Brain microvascular endothelial cell (primary cell): Measurements from ENCODE around the gene GPC5.

Experiments used
- DNase-seq: peaks from one replicate; pipeline ENCODE4 v3.0.0-alpha.2; 2020
- H3K27ac ChIP-seq: fragments of 250-450 bp; sonication (Bioruptor Pico); 2 replicates; pipeline ENCODE4 v1.5.1; 2020; ENCODE audit warnings: mild to moderate bottlenecking, moderate library complexity
- H3K27me3 ChIP-seq: fragments of 250-450 bp; sonication (Bioruptor Pico); replicated peaks from 2 replicates; pipeline ENCODE4 v1.5.1; 2020; ENCODE audit warnings: mild to moderate bottlenecking
- H3K36me3 ChIP-seq: fragments of 250-450 bp; sonication (Bioruptor Pico); replicated peaks from 2 replicates; pipeline ENCODE4 v1.5.1; 2020; ENCODE audit warnings: mild to moderate bottlenecking
- H3K4me3 ChIP-seq: 2 replicates; pipeline ENCODE4 v1.5.1; 2011; ENCODE audit warnings: low read depth, mild to moderate bottlenecking, control low read depth, low read length, moderate library complexity
- in situ Hi-C: cut with HindIII; loops from 2 replicates; pipeline ENCODE4 v1.10.0; 2017; ENCODE audit warnings: low sequenced_read_pairs, low pct_ligation_motif_present
- TF ChIP-seq, protein P1 (sequence below): IDR thresholded peaks from 2 replicates; pipeline ENCODE4 v1.5.1; 2011; ENCODE audit warnings: low read depth, mild to moderate bottlenecking, moderate library complexity, low read length, control low read depth, inconsistent platforms; ENCODE audit errors: missing control alignments

Gene GPC5

DNA sequence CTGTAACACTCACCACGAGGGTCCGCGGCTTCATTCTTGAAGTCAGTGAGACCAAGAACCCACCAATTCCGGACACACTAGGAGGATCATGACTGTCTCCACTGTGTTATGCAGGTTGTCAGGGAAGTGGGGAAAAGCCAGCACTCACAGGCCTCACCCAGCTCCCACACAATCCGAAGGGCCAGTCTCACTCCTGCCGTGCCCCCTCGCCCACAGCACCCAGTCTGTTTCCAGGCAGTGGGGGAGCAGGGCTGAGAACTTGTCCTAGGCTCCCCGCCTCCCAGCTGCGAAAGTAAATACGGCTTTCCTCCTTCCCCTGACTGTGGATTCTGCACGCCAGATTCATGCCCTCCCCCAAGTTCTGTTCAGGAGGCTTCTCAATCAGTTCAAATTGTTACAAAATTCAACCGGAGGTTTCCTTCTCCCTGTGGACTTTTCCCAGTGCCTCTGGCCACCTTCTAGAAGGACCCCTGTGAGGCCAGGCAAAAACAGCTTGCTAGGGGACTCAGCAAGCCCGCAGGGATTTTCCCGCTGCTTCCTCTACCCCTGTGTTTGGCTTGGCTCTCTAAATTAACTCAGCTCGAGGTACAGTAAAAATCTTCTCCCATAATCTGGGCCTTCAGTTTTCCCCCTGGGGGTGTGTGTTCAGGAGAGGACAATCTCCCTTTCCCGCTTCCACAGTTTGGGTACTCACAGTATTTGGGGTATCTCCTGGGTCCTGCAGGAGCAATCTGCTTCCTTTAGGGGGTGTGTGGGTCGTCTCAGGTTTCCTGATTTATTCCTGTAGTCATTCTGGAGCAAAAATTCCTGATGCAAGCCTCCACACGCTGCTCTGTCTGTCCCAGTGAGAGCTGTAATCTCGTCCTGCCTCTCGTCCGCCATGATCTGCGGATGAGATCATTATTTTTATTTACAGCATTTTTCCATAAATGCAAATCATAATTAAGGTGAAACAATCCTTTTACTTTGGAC lies 899.8 kb downstream of the GPC5 start:
- Histone ChIP-seq H3K27me3 (no peaks in the 10 kb centered on the region), H3K36me3 (no peaks in the 10 kb centered on the region), H3K27ac (no peak overlapping the region), H3K4me3 (no peak overlapping the region)
- DNase-seq: no peak
- TF ChIP-seq, protein P1, sequence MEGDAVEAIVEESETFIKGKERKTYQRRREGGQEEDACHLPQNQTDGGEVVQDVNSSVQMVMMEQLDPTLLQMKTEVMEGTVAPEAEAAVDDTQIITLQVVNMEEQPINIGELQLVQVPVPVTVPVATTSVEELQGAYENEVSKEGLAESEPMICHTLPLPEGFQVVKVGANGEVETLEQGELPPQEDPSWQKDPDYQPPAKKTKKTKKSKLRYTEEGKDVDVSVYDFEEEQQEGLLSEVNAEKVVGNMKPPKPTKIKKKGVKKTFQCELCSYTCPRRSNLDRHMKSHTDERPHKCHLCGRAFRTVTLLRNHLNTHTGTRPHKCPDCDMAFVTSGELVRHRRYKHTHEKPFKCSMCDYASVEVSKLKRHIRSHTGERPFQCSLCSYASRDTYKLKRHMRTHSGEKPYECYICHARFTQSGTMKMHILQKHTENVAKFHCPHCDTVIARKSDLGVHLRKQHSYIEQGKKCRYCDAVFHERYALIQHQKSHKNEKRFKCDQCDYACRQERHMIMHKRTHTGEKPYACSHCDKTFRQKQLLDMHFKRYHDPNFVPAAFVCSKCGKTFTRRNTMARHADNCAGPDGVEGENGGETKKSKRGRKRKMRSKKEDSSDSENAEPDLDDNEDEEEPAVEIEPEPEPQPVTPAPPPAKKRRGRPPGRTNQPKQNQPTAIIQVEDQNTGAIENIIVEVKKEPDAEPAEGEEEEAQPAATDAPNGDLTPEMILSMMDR: no peak
- in situ Hi-C loops: no loop called here

DNA sequence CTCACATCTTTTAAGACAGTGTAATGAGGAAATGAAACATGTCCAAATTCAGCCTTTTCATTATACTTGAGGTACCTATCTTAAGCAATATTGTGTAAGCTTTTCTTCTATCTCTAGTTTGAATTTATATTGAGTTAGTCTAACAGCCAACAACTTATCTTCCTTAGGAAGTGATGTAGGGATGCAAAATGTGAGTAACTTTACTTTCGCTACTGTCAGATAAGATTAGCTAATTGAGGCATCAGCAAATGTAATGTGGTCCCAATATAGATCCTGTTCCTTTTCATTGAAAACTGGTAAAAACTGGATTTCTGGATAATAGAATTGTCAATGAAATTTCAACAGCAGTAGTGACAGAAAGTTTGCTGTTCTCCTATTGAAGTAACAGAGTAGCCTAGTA lies 902.2 kb downstream of the GPC5 start:
- Histone ChIP-seq H3K4me3 (no peak overlapping the region), H3K27ac (no peak overlapping the region), H3K27me3 (no peaks in the 10 kb centered on the region), H3K36me3 (no peaks in the 10 kb centered on the region)
- in situ Hi-C loops: no loop called here
- no peak for DNase-seq
- TF ChIP-seq, protein P1: no peak

DNA sequence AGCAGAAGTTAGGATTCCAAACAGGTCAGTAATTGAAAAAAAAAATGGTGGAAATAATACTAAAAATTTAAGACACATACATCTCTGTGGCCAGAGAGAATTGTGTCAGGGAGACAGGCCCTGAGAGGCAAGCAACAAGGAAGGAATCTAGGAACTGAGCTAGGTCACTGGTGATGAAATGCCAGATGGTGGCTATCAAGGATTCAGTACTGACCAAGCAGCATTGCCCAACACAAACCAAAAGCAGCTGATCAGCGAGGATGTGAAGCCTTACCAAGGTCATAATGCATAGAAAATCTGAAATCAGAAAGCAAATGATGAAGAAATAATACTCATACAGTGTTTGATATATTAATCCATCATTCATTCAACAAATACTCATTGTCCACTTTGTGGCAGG lies 905.0 kb downstream of the GPC5 start:
- in situ Hi-C loops: no loop called here
- Histone ChIP-seq H3K27ac (no peak overlapping the region), H3K4me3 (no peak overlapping the region), H3K27me3 (no peaks in the 10 kb centered on the region), H3K36me3 (no peaks in the 10 kb centered on the region)
- TF ChIP-seq, protein P1: no peak
- peak; percentile 6 for DNase-seq

DNA sequence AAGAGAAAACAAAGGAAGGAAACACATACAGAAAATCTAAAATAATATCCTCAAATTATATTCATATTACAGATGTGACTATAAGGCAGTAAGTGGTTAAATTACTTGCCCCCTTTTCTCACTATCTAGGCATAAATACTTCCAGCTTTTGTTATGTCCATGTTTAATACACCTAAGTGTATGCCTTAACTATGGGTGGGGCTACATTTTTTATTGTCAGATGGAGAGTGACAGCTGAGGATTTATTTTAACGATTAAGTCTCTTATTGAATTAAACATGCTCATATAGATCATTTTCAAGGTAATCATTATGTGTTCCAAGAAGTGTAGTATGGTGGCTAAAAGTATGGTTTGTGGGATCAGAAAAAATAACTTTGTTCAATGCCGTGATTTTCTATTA lies 909.3 kb downstream of the GPC5 start:
- DNase-seq: no peak
- H3K27me3 ChIP-seq: no peaks in the 10 kb centered on the region
- H3K27ac ChIP-seq: no peak overlapping the region
- TF ChIP-seq, protein P1: no peak
- in situ Hi-C loops: no loop called here
- H3K36me3 ChIP-seq: no peaks in the 10 kb centered on the region
- H3K4me3 ChIP-seq: no peak overlapping the region

DNA sequence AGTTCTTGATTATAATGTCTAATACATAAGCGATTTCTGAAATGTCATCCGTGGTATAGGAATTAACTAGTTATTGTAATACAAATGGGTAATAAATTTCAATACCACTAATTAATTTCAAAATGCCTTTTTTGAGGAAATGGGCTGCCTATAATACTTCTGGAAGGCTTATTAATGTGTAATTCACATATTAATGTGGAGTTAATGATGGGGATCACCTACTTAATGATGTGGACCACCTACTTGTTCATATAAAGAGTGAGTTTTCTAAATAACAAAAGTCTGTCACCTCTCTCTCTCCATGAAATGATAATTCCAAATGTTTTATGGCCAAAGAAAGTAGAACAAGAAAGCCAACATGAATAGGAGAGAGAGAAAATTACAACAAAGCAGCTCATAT lies 914.4 kb downstream of the GPC5 start:
- DNase-seq: no peak
- in situ Hi-C loops: no loop called here
- Histone ChIP-seq H3K27me3 (no peaks in the 10 kb centered on the region), H3K27ac (no peak overlapping the region), H3K36me3 (no peaks in the 10 kb centered on the region), H3K4me3 (no peak overlapping the region)
- TF ChIP-seq, protein P1: no peak
